ENCODE results near the gene TMEM171.

DNA sequence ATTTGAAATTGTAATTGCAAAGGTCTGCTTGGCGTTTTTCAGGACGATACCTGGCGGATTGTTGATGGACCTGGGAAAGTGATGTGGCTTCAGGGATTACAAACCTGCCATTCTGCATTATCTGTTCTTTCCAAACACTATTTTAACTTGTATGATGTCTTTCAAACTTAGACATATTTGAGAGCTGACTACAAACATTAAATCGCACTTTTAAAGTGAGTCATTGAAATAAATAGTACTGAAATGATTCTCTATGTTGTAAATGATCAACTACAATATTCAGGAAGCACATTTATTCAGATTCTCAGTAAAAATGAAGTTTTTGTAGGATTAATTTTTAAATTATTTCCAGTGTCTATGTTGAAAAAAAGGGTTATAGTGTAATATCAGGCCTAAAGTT lies 32.3 kb upstream of the TMEM171 start:
- TF ChIP-seq, protein P1, sequence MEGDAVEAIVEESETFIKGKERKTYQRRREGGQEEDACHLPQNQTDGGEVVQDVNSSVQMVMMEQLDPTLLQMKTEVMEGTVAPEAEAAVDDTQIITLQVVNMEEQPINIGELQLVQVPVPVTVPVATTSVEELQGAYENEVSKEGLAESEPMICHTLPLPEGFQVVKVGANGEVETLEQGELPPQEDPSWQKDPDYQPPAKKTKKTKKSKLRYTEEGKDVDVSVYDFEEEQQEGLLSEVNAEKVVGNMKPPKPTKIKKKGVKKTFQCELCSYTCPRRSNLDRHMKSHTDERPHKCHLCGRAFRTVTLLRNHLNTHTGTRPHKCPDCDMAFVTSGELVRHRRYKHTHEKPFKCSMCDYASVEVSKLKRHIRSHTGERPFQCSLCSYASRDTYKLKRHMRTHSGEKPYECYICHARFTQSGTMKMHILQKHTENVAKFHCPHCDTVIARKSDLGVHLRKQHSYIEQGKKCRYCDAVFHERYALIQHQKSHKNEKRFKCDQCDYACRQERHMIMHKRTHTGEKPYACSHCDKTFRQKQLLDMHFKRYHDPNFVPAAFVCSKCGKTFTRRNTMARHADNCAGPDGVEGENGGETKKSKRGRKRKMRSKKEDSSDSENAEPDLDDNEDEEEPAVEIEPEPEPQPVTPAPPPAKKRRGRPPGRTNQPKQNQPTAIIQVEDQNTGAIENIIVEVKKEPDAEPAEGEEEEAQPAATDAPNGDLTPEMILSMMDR (IDR thresholded peaks at IDR 0.05): no peak
- TF ChIP-seq EP300 (IDR thresholded peaks at IDR 0.05): no peak
- no peak for TF ChIP-seq POLR2A (IDR thresholded peaks at IDR 0.05)
- no peak for TF ChIP-seq POLR2AphosphoS5 (IDR thresholded peaks at IDR 0.05)
